OCI-LY1 (cell line): ENCODE results near the gene PER2.

Experiments
- CTCF ChIP-seq: fragments of 200-600 bp; sonication (generic), shearing (Covaris generic); IDR thresholded peaks from 2 replicates; pipeline ENCODE4 v1.5.1; 2017; ENCODE audit warnings: mild to moderate bottlenecking, antibody characterized with exemption, low read length, moderate library complexity, mixed read lengths
- EZH2 ChIP-seq: fragments of 200-600 bp; sonication (generic), shearing (Covaris generic); IDR thresholded peaks from 2 replicates; pipeline ENCODE4 v1.8.0; 2017; ENCODE audit warnings: borderline replicate concordance, mixed run types, mild to moderate bottlenecking, antibody characterized with exemption, low read length, moderate library complexity, mixed read lengths

DNA sequence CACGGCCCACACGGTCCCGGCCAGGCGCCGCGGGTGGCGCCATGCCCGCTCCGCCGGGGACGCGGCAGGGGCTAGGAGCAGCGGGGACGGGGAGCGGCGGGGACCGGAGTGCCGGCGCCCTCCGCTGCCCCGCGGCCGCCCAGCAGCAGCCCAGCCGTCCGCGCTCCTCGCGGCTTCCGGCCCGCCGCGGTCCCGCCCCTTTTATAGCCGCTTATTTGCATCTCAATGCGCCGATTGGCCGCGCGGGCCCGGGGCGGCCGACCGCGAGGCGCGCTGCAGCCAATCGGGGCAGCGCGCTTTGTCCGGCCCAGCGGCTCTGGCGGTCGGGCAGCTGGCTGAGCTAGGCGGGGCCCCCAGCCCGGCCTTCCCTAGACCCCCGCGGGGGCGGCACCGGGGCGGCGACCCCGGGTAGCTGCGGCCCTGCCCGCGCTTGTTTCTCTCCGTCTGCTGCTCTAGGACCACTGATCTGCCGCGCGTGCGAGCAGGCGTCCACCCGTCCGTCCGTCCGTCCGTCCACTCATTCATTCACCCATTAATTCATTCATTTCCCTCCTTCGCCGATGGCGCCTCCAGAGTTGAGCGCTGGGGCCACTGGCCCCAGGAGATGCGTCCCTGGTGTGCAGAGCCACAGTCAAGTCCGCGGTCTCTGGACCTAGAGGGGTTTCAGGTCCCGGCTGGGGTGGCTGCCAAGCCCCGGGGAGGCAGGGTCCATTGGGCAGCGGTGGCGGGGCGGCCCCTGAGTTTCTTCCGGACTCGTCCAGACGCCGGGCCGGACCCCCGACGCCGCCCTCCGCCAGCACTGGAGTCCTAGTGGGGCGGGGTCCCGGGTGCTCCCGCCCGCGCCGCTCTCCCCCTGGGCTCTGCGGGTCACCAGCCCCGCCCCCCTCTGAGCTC, 48.3 kb downstream of the PER2 start, which contains the start of gene HES6:
- TF ChIP-seq CTCF (no peak), EZH2 (no peak)
